GM21737 (cell line): ENCODE data around the gene NRP1.
"Not testable (repeated sequence)": the region's sequence is repeated elsewhere in the genome, so short reads cannot be mapped to it uniquely, and the experiment has no call there.

Experiments
- ATAC-seq: cut with Tn5 transposase; IDR thresholded peaks from one replicate; pipeline ENCODE4 v1.9.1; 2021; ENCODE audit warnings: mild to moderate bottlenecking, moderate library complexity; ENCODE audit not compliant: unreplicated experiment

NRP1 gene

DNA sequence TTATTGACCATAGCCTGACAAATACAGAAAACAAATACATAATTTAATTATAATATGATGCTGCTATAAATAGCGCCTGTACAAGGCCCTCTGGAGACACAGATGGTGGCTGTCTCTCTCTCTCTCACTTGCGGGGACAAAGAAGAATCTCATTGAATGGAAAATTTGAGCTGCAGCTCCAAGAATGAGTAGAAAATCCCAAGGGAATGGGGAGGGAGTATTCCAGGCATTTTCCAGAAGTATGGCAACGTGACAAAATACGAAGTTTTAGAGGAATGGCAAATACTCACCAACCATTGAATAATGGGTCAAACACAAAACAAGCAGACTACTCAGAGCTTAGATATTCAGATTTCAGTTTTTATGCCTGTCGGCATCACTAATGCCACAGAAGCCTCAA lies 179.9 kb downstream of the NRP1 start:
- no peak for ATAC-seq

DNA sequence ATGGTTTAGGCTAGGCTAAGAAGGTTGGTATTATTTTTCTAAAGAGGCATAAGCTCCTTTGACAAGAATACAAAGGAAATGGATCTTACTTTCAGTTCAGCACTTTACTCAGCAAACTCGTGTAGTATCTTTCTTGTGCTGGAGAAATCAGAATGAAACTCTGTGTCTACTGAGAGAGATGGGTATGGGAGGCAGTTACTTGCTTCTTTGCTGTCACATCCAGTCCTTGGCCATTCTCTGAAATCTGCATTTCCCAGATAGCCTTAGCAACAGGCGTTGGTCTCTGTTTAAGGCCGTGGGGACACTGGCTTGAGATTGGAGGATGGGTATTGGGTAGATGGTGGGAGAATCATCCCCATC lies 180.5 kb downstream of the NRP1 start:
- ATAC-seq, result no peak

DNA sequence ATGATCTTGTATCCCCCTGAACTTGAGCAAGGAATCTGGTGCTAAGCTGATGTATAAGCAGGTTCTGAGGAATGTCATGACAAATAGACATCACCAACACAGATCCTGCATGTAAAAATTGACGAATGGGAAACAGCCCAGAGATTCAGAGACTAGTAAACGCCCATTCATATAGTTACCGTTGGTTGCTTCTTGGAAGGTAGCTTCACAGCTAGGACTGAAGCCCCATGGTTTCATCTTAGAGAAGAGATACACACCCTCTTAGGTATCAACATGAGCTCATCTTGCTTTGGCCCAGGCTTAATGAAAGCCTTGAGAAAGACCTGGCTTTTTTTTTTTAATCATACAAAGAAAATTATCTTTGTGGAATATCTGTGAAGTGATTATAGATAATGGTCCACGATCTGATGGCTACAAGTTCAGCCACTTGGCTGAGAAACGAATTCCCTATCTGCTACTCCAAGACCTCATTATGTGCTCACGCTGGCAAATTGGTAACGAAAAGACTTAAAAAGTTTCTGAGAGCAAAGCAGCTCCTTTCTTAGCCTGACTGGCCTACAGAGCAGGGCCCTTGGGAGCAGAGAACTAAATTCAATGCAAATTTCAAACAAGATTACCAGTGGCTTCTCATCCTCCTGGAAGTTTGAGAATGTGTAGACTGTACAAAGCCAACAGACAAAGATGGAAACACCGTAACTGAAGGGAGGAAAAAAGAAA lies 181.1 kb downstream of the NRP1 start:
- no peak for ATAC-seq

DNA sequence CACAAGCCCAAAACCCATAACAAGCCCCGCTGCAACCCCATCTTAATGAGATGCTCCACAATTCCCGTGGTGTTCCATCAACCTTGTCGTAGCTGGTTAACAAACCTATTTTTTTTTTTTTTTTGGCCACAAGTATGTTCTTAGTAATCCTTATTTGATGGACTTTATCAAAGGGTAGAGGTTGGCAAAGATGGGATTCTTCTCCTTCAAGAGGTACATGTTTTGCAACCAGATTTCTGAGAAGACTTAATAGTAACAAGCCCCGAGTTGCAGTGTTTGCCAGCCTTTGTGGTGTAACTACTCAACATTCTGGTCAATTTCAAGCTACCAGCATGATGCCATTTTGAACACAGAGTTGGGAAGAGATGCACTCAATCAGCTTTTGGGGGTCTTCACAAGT lies 181.7 kb downstream of the NRP1 start:
- ATAC-seq, result no peak

DNA sequence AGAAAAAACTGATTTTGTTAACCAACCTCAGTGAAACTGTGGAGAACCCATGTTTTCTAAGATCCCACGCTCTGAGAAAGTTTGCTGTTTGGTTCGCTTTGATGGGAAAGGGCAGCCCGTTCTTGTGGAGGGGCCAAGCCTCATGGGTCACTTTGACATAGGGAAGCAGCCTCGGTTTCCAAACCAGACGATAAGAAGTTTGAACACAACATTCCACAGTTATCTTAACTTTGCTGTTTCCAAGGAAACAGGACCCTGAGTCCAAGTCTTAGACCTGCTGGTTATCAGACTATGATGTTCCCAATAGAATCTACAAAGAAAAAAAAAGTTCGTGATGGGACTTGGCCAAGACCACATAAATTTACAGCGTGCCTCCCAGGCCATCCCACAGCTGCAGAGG lies 182.3 kb downstream of the NRP1 start:
- no peak for ATAC-seq

DNA sequence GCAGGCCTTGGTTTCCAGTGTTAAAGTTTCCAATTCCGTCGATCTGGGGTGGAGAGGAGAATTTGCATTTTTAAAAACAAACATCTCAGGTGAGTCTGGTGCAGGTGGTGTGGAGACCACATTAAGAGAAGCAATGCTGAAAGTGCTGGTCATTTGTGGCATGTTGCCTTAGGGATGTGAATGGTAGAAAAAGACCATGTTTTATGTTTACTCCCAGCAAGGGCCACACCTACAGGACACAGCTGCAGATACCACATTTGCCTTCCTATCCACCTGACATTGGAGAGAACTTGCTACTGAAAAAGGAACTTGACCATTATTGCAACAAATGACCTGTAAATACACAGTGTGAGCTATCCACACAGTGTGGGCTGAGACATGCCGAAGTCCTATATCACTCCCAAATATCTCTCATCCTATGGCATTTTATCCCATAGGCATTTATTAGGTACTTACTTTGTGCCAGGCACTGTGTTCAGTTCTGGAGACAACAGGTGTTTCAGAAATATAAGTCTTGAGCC lies 183.1 kb downstream of the NRP1 start:
- ATAC-seq, result no peak

DNA sequence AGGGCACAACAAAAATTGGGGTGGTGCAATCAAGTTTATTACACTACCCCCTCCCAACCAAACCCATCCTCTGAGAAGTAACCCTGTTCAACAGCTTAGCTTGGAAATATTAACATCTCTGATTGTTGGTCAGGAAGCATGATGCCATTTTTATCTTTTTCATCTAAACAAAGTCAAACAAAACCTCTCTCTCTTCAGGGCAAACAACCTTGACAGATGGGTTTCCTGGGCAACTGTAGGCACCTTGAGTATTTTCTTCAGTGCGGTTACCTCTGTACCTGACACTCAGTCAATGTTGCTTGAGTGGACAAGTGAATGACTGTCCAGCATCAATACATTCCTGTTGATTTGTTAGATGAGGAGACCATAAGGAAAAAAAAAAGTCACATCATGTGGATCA lies 183.6 kb downstream of the NRP1 start:
- ATAC-seq, result no peak

DNA sequence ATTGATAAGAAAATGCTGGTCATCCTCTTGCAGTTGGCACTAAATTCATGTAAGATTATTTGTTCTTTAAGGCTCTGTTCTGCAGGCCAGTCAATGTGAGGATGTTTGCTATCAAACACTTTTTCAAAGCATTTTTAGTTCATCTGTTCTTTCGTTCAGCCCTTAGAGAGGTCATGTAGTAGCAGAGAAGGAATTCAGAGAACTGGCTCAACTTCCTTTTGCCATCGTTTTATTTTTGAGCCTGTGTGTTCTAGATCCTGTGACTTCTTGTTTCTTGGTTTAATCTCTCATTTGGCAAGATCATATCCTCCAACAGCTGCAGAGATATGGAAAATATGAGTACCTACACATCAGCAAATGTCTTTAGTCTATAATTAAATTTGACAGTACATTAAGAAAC lies 184.3 kb downstream of the NRP1 start:
- no peak for ATAC-seq

DNA sequence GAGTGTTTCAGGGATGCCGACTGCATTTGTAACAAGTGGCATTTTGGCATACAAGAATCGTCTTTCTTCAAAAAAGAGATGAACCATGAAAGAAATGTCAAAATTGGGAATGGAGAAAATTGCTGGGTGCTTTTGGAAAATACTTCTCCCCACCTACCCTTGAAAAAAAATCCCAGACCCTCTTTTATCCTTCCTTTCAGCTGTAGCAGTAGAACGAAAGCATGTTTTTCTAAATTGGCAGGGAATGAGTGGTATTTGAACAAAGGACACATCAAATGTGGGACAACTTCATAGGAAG lies 187.5 kb downstream of the NRP1 start:
- ATAC-seq, result no peak

DNA sequence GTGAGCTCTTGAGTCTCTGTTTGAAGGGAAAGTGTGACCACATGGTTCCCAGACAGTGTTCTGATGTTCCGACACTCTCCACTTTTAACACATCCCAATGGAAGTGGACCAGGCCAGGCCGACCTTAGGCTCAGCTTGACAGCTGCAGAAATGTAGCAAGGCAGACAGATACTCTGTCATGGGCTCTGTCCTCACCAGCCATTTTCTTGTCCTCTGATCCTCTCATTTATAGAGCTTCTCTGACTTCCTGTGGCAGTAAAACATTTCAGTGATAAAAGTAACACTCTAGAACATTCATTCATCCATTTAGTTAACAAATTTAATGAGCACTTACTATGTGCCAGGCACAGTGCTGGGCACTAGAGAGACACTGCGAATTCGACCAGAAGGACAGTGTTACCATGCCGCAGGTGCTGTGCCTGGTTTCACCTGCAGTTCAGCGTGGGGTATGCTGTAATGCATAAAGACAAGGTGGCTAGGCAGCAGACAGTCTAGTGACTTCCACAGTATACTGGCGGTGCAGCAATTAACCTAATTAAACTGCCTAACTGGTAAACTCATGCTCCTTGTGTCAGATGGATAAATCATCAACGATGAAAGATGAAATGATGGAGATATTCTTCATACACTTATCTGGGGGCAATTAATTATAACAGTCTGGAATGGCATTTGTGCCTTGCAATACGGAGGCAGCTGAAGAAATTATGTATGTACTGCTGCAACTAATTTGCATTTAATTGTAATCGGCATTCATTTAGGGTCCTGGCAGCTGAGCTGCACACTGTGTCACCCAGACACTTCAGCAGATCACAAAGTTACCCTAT lies 188.1 kb downstream of the NRP1 start:
- no peak for ATAC-seq

DNA sequence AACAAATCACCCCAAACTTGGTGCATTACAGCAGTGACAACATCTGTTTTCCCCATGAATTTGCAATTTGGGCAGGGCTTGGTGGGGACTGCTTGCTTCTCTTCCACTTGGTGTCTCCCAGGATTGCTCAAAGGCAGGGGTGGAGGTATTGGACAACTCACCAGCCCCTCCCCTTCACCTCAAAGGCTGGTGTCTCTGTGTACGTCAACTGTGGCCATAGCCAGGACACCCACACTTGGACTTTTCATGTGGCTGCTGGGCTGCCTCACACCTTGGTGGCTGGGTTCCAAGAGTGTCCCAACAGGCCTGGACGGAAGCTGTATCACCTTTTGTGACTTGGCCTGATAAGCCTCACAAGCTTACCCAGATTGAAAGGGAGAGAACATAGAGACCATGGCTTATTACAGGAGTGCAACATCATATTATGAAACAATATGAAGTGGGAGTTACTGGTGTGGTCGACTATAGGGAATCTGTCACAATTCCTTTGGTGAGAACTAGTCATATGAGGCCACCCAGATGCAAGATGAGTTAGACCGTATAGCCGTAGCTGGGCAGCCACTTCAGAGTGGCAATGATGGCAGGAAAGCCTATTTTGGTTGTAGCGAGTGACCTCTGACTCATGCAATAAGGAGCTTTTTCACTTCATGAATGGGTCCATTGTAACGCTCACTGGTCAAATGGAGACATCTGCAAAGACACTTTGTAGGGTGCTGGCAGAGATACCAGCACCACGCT lies 188.8 kb downstream of the NRP1 start:
- ATAC-seq, result no peak

DNA sequence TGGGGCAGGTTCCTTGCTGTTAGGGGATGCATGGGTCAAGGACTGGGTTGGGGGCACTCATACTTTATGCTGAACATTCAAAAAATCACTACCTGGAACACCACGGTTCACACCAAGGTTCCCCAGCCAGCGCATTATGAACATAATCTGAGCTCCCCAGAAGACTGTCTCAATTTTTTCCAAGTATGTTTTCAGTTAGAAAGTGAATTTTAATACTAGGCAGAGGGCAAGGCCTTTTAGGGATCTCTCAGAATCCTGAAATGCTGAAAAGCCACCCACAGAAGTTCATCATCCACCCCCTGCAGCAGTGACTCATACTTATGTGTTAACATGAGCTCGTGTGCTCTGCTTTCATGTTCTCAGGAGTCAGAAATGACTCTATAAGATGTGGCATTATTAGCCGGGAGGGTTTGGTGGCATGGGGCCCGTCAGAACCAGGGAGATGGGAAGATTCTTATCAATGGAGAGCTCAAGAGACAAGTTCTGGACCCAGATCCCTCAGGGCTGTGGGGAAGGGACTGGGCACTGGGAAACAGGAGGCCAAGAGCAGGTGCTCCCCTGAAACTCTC lies 191.2 kb downstream of the NRP1 start:
- ATAC-seq, result no peak

DNA sequence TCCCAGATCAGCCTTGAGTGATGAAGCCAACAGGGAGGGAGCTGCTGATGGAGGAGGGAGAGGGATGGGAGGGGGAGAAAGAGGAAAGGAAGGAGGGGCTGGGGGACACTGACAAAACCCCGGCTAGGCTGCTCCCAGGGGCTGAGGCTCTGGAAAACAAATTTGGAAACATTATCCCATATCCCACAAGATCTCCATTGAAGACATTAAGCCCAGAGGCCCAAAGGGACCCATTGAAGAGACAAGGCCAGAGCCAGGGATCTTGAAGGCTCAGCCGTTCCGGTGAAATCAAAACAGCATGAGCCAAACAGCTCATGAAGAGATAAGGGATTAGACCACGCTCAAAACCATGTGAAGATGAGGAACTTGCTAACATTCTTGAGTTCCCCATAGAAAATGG lies 192.2 kb downstream of the NRP1 start:
- ATAC-seq, result no peak

DNA sequence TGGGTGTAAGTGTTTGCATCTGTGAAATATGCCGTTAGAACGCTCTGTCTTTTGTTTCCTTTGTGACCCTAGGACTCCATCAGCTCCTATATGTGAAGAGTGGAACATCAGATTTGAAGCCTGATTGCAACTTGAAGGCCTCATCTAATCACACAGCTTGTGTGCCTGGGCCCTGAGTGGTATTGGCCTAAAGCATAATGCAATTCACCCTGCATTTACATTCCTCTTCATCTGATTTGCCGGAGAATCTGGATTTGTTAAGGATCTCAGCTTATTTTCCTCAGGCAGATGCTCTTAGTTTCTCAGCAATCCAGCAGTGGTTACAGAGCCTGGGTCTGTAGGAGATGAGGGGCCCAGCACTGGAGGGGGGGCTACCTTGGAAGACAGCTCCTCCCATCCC lies 193.2 kb downstream of the NRP1 start:
- ATAC-seq, result no peak

DNA sequence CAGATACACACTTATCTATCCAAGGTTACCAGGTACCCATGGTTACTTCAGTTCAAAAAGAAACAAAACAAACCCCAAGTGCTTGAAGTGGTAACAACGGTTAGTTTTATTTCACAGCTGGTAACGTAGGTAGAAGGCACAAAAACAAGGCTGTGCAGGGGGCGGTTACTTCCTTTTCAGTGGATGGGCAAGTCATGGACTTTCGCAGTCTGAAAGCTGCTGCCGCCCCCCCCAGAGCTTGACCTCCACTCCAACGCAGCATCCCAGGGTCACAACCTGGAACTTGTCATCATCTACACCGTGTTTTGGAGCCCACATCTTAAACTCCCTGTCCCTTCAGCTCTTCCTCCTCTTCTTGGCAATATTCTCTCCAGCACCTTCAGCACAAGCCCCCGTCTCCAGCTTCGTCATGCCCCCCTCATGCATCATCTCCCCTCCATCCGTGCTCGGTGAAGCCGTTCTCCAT lies 195.3 kb downstream of the NRP1 start:
- no peak for ATAC-seq

DNA sequence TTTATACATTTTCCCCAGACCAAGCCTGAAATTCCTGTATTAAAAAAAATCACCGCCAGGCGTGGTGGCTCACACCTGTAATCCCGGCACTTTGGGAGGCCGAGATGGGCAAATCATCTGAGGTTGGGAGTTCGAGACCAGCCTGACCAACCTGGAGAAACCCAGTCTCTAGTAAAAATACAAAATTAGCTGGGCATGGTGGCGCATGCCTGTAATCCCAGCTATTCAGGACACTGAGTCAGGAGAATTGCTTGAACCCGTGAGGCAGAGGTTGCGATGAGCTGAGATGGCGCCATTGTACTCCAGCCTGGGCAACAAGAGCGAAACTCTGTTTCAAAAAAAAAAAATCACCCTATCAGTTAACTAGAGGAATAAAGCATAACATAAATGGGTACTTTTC lies 195.8 kb downstream of the NRP1 start:
- not testable (repeated sequence) for ATAC-seq

DNA sequence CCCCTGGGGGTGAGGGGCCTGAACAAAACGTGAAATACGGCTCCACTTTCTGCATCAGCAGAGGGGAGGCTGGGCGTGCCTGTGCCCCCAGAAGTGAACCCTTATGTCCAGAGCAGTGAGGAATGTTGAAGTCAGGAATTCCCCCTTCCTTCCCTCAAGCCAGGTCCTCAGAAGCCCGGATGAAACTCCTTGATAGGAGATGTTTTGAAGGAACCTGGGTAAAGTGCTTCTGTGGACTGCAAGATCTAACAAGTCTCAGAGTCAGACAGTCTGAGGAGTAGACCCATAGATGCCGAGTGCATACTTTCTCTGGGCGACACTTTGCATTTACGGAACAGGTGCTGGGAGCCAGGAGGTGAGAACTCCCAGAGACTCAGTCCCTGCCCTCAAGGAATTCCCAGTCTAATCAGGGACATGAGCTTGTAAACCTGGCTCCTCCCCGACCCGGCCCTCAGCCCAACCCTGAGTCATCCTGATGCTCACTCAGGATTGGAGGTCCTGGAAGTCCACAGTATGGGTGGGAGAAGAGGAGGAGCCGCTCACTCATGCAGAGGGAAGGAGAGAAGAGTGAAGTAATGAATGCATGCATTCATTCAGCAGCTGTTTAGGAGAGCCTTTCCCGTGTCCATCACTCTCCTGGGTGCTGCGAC lies 197.0 kb downstream of the NRP1 start:
- ATAC-seq, result no peak

DNA sequence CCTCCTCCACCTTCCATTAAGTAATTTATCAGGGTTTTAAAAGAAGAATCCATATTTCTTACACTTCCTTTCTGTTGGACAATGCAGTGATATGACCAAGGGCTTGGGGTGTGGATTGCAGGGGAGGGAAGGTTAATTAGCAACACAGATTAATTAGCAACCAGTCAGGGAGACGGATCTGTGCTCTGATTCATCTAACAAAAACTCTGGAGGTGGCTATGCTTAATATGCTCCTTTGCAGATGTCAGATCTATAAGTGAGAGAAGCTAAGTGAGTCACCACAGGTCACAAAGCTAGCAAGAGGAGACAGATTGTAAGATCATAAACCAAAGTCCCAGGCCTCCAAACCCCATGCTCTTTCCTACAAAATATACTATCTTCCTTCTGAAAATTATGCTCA lies 197.7 kb downstream of the NRP1 start:
- ATAC-seq, result no peak

DNA sequence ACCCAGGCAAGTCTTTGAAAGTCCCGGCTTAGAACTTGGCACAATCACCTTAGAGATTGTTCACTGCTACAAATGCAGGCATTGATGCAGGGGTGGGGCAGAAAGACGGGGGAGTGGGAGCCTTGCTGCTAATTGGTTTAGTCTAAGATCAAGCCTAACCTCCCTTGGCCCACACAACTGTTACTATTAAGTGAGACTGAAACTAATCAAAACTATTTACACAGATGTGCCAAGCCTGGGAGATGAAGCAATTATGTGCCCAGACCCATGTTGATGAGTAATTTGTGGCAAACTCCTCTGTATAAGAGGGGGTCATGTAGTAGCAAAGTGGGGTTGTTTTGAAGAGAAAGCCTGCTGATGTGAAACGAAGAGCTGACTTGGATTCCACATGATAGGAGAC lies 198.2 kb downstream of the NRP1 start:
- ATAC-seq, result no peak

DNA sequence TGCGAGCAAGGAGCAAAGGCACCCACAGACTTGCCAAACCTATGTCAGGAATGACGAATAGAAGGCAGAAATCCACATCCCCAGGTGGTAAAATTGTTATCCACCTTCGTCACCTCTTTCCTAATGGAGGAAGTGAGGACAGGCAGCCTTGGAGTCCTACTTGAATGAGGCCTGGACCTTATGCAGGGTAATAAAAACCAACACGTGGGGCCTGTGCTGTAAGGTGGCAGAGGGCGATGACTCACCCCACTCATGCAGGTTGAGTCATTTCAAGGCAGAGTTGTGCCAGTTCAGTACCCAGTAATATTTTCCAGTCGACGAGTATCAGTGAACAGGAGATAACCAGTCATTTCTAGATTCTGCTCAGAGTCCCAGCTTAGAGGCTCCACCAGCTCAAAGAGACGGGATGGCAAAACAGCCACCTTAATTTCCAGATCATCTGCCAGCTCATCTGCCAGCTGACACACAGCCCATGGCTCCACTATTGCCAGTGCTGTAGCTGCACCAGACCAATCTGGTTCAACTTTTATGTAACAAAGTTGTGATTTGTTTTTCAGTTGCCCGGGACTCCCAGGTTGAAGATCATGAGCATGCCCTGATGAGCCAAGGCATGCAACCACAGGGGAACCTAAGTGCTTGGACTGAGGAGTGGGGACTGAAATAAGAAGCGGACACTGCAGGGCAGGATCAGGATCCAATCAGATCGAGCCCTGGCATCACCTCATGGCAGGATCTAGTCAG lies 200.3 kb downstream of the NRP1 start:
- ATAC-seq, result peak; percentile 61
